Liver (tissue), 9 donors: Measurements from ENCODE around the gene CCDC102A. TPM values are rescaled to one million over a fixed set of nuclear protein-coding genes. Genes with fewer than 3 reads are reported as not detected.

Experiments used
- DNase-seq: peaks from one replicate; pipeline ENCODE4 v3.0.0-alpha.2; 2017; ENCODE audit warnings: low spot score
- H3K27ac ChIP-seq, 2 donors: one replicate each; pipeline ENCODE4 v1.7.0; 2013; ENCODE audit warnings: inconsistent platforms in 2 of 2, low read length in 2 of 2, control low read depth in 1 of 2, low read depth in 1 of 2, mild to moderate bottlenecking in 1 of 2
- H3K27me3 ChIP-seq, 4 donors: one replicate each; pipeline versions ENCODE4 v1.6.1 to v1.7.0; 2013; ENCODE audit warnings: low read length in 3 of 4, inconsistent platforms in 1 of 4, mild to moderate bottlenecking in 1 of 4, moderate library complexity in 1 of 4; ENCODE audit not compliant: control insufficient read depth in 4 of 4, insufficient read depth in 4 of 4
- H3K36me3 ChIP-seq, 4 donors: one replicate each; pipeline versions ENCODE4 v1.6.1 to v1.7.0; 2013; ENCODE audit warnings: low read length in 3 of 4, mild to moderate bottlenecking in 3 of 4, low read depth in 1 of 4, moderate library complexity in 1 of 4; ENCODE audit not compliant: control insufficient read depth in 4 of 4, insufficient read depth in 3 of 4
- H3K4me1 ChIP-seq, 4 donors: one replicate each; pipeline versions ENCODE4 v1.6.1 to v1.7.0; 2013; ENCODE audit warnings: low read length in 3 of 4, mild to moderate bottlenecking in 3 of 4, moderate library complexity in 1 of 4; ENCODE audit not compliant: control insufficient read depth in 4 of 4, insufficient read depth in 4 of 4
- H3K4me3 ChIP-seq, 3 donors: one replicate each; pipeline versions ENCODE4 v1.6.1 to v1.7.0; 2013; ENCODE audit warnings: low read length in 3 of 3, control low read depth in 1 of 3, low read depth in 1 of 3, mild to moderate bottlenecking in 1 of 3
- H3K9ac ChIP-seq, 2 donors: one replicate each; pipeline ENCODE4 v1.7.0; 2013; ENCODE audit warnings: low read length in 2 of 2, mild to moderate bottlenecking in 2 of 2, moderate library complexity in 2 of 2, control low read depth in 1 of 2, low read depth in 1 of 2
- H3K9me3 ChIP-seq, 4 donors: one replicate each; pipeline versions ENCODE4 v1.6.1 to v1.7.0; 2013; ENCODE audit warnings: low read length in 3 of 4; ENCODE audit not compliant: control insufficient read depth in 4 of 4
- CTCF ChIP-seq: fragments of 150-350 bp; IDR thresholded peaks from 2 replicates; pipeline ENCODE4 v1.5.1; 2017; ENCODE audit warnings: improper control_type of control experiment, low read depth, low read length; ENCODE audit not compliant: missing input control
- EGR1 ChIP-seq, 2 donors: IDR thresholded peaks; 2 replicates each; pipeline ENCODE4 v1.6.1; 2016 to 2018; ENCODE audit warnings: antibody characterized with exemption in 2 of 2, low read depth in 2 of 2
- FOXA1 ChIP-seq: IDR thresholded peaks from 2 replicates; pipeline ENCODE4 v1.6.1; 2016; ENCODE audit warnings: antibody characterized with exemption
- FOXA2 ChIP-seq: IDR thresholded peaks from 2 replicates; pipeline ENCODE4 v1.6.1; 2016; ENCODE audit warnings: antibody characterized with exemption
- HNF4A ChIP-seq, 2 donors: conservative IDR thresholded peaks; 2 replicates each; pipeline ENCODE4 v1.6.1; 2016; ENCODE audit warnings: antibody characterized with exemption in 2 of 2, mild to moderate bottlenecking in 2 of 2
- NR2F2 ChIP-seq: IDR thresholded peaks from 2 replicates; pipeline ENCODE4 v1.6.1; 2016; ENCODE audit warnings: antibody characterized with exemption
- RAD21 ChIP-seq, 2 donors: IDR thresholded peaks; 2 replicates each; pipeline ENCODE4 v1.6.1; 2016; ENCODE audit warnings: antibody characterized with exemption in 2 of 2, mild to moderate bottlenecking in 2 of 2
- REST ChIP-seq: IDR thresholded peaks from 2 replicates; pipeline ENCODE4 v1.6.1; 2016; ENCODE audit warnings: antibody characterized with exemption, mild to moderate bottlenecking
- RXRA ChIP-seq, 2 donors: IDR thresholded peaks; 2 replicates each; pipeline ENCODE4 v1.6.1; 2017 to 2018; ENCODE audit warnings: antibody characterized with exemption in 2 of 2, mild to moderate bottlenecking in 1 of 2
- SP1 ChIP-seq: IDR thresholded peaks from 2 replicates; pipeline ENCODE4 v1.6.1; 2018; ENCODE audit warnings: antibody characterized with exemption, mild to moderate bottlenecking
- TAF1 ChIP-seq: conservative IDR thresholded peaks from 2 replicates; pipeline ENCODE4 v1.6.1; 2016; ENCODE audit warnings: antibody characterized with exemption, mild to moderate bottlenecking
- YY1 ChIP-seq: IDR thresholded peaks from 2 replicates; pipeline ENCODE4 v1.6.1; 2016; ENCODE audit warnings: antibody characterized with exemption, mild to moderate bottlenecking
- ZBTB33 ChIP-seq: IDR thresholded peaks from 2 replicates; pipeline ENCODE4 v1.6.1; 2016; ENCODE audit warnings: antibody characterized with exemption
- WGBS: extraction: QIAGEN DNeasy Blood & Tissue Kit; methylation state at CpG from one replicate; pipeline ENCODE4 v1.1.7; 2013; 5-methylcytosine and 5-hydroxymethylcytosine counted together
- polyA plus RNA-seq, 2 donors: library from polyadenylated mRNA; stranded (reverse) in 1 of 2; unstranded in 1 of 2; fragments of 200-250 nt in 1 of 2; fragments of >200 nt in 1 of 2; fragmentation: Nextera tagmentation in 1 of 2; extraction: Ambion mirVana in 1 of 2; gene quantifications; one replicate each; pipeline versions ENCODE4 v1.2.1 to v1.2.3, GENCODE V29; 2013 to 2015
- total RNA-seq, 2 donors: library from RNA; depleted of rRNA; stranded (reverse); fragments of >200 nt; gene quantifications; one replicate each; pipeline ENCODE4 v1.2.3, GENCODE V29; 2014
- TF ChIP-seq, protein P1 (sequence below): IDR thresholded peaks from 2 replicates; pipeline ENCODE4 v1.6.1; 2016; ENCODE audit warnings: antibody characterized with exemption
- donor health status: healthy.
- donor health status: healthy.
- donor health status: healthy.
- donor health status: healthy.
- donor health status: healthy.

CCDC102A gene
- total and polyA plus RNA-seq, 4 donors, result 0.36 to 2.6 (median 1.7) TPM

DNA sequence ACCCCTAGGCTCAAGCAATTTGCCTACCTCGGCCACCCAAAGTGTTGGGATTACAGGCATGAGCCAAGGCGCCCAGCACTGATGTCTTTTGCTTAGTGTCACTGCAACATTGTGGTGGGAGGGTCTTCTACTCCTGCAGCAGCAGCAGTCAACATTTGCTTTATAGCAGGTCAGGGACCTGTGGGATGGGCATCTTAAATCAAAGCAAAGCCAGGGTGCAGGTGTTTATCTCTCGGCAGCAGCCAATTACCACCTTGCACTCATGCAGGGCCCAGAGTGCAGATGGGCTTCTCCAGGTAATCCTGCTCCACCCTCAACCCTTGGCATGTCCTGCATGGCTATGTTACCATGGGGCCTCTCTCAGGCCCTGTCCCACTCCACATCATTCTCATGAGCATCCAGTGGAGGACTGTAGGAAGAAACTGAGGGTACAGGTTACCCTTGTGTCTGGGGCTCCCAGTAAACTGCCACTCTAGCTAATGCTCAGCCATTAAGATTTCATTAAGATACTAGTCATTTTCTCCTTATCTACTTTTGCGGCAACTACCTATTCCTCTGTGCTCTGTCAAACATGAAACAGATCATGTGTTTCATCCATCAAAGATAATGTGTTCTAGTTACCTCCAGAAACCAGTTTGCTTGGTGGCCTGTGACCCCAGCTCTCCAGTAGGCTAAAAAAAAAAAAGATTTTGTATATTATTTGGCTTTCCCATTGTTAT, 22.9 kb upstream of the CCDC102A start:
- Histone ChIP-seq H3K9ac (no peak overlapping the region), H3K27me3 (peaks cover 0 to 8% (median 0%) of the 10 kb centered on the region in 4 donors), H3K4me1 (no peaks in the 10 kb centered on the region), H3K4me3 (no peak overlapping the region), H3K9me3 (peaks cover 0 to 1% (median 0%) of the 10 kb centered on the region in 4 donors), H3K36me3 (no peaks in the 10 kb centered on the region), H3K27ac (no peak overlapping the region)
- 74% methylated on average over 4 of the region's 4 CpGs for WGBS
- TF ChIP-seq CTCF (no peak), RAD21 (IDR thresholded peaks at IDR 0.05) (no peak), NR2F2 (no peak), YY1 (no peak), EGR1 (IDR thresholded peaks at IDR 0.05; ENCODE audit: low read depth in 2 of 2) (no peak), FOXA1 (no peak), HNF4A (conservative IDR thresholded peaks at IDR 0.05) (no peak), RXRA (IDR thresholded peaks at IDR 0.05) (no peak), TAF1 (no peak), SP1 (no peak), REST (no peak), FOXA2 (no peak), ZBTB33 (no peak)
- TF ChIP-seq, protein P1, sequence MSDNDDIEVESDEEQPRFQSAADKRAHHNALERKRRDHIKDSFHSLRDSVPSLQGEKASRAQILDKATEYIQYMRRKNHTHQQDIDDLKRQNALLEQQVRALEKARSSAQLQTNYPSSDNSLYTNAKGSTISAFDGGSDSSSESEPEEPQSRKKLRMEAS, result no peak
- DNase-seq, result no peak

GRCh38 chr16:57556941-57557541, 20.7 kb upstream of the CCDC102A start:
- no peak for DNase-seq
- Histone ChIP-seq H3K27me3 (peaks cover 0 to 8% (median 0%) of the 10 kb centered on the region in 4 donors), H3K27ac (no peak overlapping the region), H3K4me3 (no peak overlapping the region), H3K4me1 (no peaks in the 10 kb centered on the region), H3K9ac (no peak overlapping the region), H3K9me3 (peaks cover 0 to 1% (median 0%) of the 10 kb centered on the region in 4 donors), H3K36me3 (no peaks in the 10 kb centered on the region)
- TF ChIP-seq SP1 (no peak), HNF4A (conservative IDR thresholded peaks at IDR 0.05) (no peak), REST (no peak)
- 79% methylated on average over 8 of the region's 8 CpGs for WGBS
